SU-DHL-6 (cell line): ENCODE results near the gene RAPH1.

ENCODE experiments used
- H2AFZ ChIP-seq: fragments of 200-600 bp; sonication (generic); 2 replicates; pipeline ENCODE4 v1.6.1; 2014; ENCODE audit warnings: low read depth, mild to moderate bottlenecking, moderate library complexity, mixed read lengths, antibody characterized with exemption, low read length; ENCODE audit not compliant: severe bottlenecking
- H3F3A ChIP-seq: fragments of 200-600 bp; shearing (Covaris generic); 2 replicates; pipeline ENCODE4 v1.6.0; 2016; ENCODE audit warnings: antibody characterized with exemption, mild to moderate bottlenecking; ENCODE audit not compliant: insufficient read depth
- H3K27ac ChIP-seq: fragments of 200-600 bp; sonication (generic); 2 replicates; pipeline ENCODE4 v1.5.1; 2016; ENCODE audit warnings: low read depth, mild to moderate bottlenecking, low read length, moderate library complexity, mixed read lengths
- H3K27me3 ChIP-seq: fragments of 200-600 bp; sonication (generic), shearing (Covaris generic); 2 replicates; pipeline ENCODE4 v1.6.0; 2014; ENCODE audit warnings: mild to moderate bottlenecking, low read length
- H3K36me3 ChIP-seq: fragments of 200-600 bp; sonication (generic); 2 replicates; pipeline ENCODE4 v1.6.1; 2014; ENCODE audit warnings: mild to moderate bottlenecking, low read length, mixed read lengths
- H3K4me2 ChIP-seq: fragments of 300-600, 200-600 bp; shearing (Covaris generic), sonication (generic); 2 replicates; pipeline ENCODE4 v1.6.0; 2014; ENCODE audit warnings: low read length, low read depth, mild to moderate bottlenecking; ENCODE audit not compliant: poor library complexity, severe bottlenecking
- H3K4me3 ChIP-seq: fragments of 200-600 bp; sonication (generic); 2 replicates; pipeline ENCODE4 v1.5.1; 2014; ENCODE audit warnings: antibody characterized with exemption, low read length, mild to moderate bottlenecking, mixed read lengths; ENCODE audit not compliant: insufficient read depth, poor library complexity, severe bottlenecking
- H3K79me2 ChIP-seq: fragments of 200-600 bp; sonication (generic); 2 replicates; pipeline ENCODE4 v1.6.1; 2014; ENCODE audit warnings: mild to moderate bottlenecking, low read length, moderate library complexity; ENCODE audit not compliant: insufficient read depth
- H3K9ac ChIP-seq: fragments of 200-600 bp; sonication (generic); 2 replicates; pipeline ENCODE4 v1.7.0; 2014; ENCODE audit warnings: mild to moderate bottlenecking, low read length
- H3K9me2 ChIP-seq: fragments of 200-600 bp; sonication (generic); replicated peaks from 2 replicates; pipeline ENCODE4 v1.6.1; 2014; ENCODE audit warnings: low read length; ENCODE audit not compliant: insufficient read depth
- H3K9me3 ChIP-seq: fragments of 200-600 bp; sonication (generic); 2 replicates; pipeline ENCODE4 v1.6.1; 2014; ENCODE audit warnings: low read length, mixed read lengths; ENCODE audit not compliant: insufficient read depth
- H4K20me1 ChIP-seq: fragments of 200-600 bp; sonication (generic); 2 replicates; pipeline ENCODE4 v1.6.1; 2014; ENCODE audit warnings: low read depth, mild to moderate bottlenecking, antibody characterized with exemption, low read length, moderate library complexity, mixed read lengths
- EZH2phosphoT487 ChIP-seq: fragments of 200-600 bp; sonication (generic), shearing (Covaris generic); conservative IDR thresholded peaks from 2 replicates; pipeline ENCODE4 v1.6.1; 2018; ENCODE audit warnings: mild to moderate bottlenecking, antibody characterized with exemption, low read length, moderate library complexity, mixed read lengths
- TF ChIP-seq, protein P1 (sequence below): fragments of 200-600 bp; sonication (generic); IDR thresholded peaks from one replicate; pipeline ENCODE4 v1.5.1; 2017; ENCODE audit warnings: antibody characterized with exemption, mild to moderate bottlenecking, low read length, moderate library complexity; ENCODE audit not compliant: insufficient read depth, poor library complexity, severe bottlenecking

RAPH1 gene

GRCh38 chr2:203360833-203361430 is 174.2 kb downstream of the RAPH1 start:
- TF ChIP-seq, protein P1, sequence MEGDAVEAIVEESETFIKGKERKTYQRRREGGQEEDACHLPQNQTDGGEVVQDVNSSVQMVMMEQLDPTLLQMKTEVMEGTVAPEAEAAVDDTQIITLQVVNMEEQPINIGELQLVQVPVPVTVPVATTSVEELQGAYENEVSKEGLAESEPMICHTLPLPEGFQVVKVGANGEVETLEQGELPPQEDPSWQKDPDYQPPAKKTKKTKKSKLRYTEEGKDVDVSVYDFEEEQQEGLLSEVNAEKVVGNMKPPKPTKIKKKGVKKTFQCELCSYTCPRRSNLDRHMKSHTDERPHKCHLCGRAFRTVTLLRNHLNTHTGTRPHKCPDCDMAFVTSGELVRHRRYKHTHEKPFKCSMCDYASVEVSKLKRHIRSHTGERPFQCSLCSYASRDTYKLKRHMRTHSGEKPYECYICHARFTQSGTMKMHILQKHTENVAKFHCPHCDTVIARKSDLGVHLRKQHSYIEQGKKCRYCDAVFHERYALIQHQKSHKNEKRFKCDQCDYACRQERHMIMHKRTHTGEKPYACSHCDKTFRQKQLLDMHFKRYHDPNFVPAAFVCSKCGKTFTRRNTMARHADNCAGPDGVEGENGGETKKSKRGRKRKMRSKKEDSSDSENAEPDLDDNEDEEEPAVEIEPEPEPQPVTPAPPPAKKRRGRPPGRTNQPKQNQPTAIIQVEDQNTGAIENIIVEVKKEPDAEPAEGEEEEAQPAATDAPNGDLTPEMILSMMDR: no peak
- TF ChIP-seq EZH2phosphoT487: no peak
- Histone ChIP-seq H3K4me2 (no peak overlapping the region), H4K20me1 (no peaks in the 10 kb centered on the region), H3K79me2 (no peaks in the 10 kb centered on the region), H3K4me3 (no peak overlapping the region), H3F3A (no peaks in the 10 kb centered on the region), H3K27ac (no peak overlapping the region), H2AFZ (no peak overlapping the region), H3K9me2 (no peaks in the 10 kb centered on the region), H3K9ac (no peak overlapping the region), H3K27me3 (no peaks in the 10 kb centered on the region), H3K9me3 (no peaks in the 10 kb centered on the region), H3K36me3 (no peaks in the 10 kb centered on the region)

- Histone ChIP-seq H4K20me1 (no peaks in the 10 kb centered on the region), H3F3A (no peaks in the 10 kb centered on the region), H3K4me3 (no peak overlapping the region), H3K27me3 (no peaks in the 10 kb centered on the region), H3K4me2 (no peak overlapping the region), H3K9me3 (no peaks in the 10 kb centered on the region), H3K79me2 (no peaks in the 10 kb centered on the region; the same call in 1 of the 2 replicates), H3K36me3 (no peaks in the 10 kb centered on the region), H3K9me2 (no peaks in the 10 kb centered on the region), H2AFZ (no peak overlapping the region), H3K9ac (no peak overlapping the region), H3K27ac (no peak overlapping the region)
- no peak for TF ChIP-seq EZH2phosphoT487
- TF ChIP-seq, protein P1: no peak
These were observed 175.7 kb downstream of the RAPH1 start for GRCh38 chr2:203359450-203359849.

DNA sequence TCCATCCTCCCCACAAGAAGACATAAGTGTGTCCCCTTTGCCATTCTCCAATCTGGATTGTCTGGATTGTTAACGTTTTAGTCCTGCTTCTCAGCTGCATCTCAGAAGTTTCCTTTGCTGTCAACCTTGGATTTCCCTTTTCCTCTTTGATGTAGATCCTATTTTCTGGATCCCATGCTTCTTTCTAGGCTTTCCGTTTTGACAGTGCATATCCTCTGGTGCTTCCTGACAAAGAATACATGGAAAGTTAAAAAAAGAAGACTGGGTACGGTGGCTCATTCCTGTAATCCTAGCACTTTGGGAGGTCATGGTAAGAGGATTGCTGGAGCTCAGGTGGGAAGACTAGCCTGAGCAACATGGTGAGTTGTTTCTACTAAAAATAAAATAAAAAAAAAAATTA is 180.1 kb downstream of the RAPH1 start:
- Histone ChIP-seq H3K79me2 (peaks cover 19% of the 10 kb centered on the region; the same call in 1 of the 2 replicates), H3K9me2 (no peaks in the 10 kb centered on the region), H3F3A (no peaks in the 10 kb centered on the region), H3K9ac (no peak overlapping the region), H3K27me3 (no peaks in the 10 kb centered on the region), H2AFZ (no peak overlapping the region), H3K9me3 (no peaks in the 10 kb centered on the region), H3K36me3 (no peaks in the 10 kb centered on the region), H4K20me1 (no peaks in the 10 kb centered on the region), H3K4me2 (no peak overlapping the region), H3K4me3 (no peak overlapping the region), H3K27ac (no peak overlapping the region)
- TF ChIP-seq EZH2phosphoT487: no peak
- TF ChIP-seq, protein P1: no peak
